Thyroid gland (tissue), 4 donors: ENCODE results near the gene SCIN. TPM values are rescaled to one million over a fixed set of nuclear protein-coding genes. Genes with fewer than 3 reads are reported as not detected.
A peak's percentile ranks its signal among the peaks of the same experiment; 100 is the strongest.

Experiments used
- DNase-seq, 2 donors: peaks; one replicate each; pipeline ENCODE4 v3.0.0-alpha.2; 2019
- H3K27ac ChIP-seq, 3 donors: fragments of 200-600 bp; sonication (generic); 1 replicate in 2 of 3; 2 replicates in 1 of 3; pipeline ENCODE4 v1.5.1; 2016 to 2019; ENCODE audit warnings: mild to moderate bottlenecking in 1 of 3, moderate library complexity in 1 of 3
- H3K27me3 ChIP-seq: fragments of 200-600 bp; sonication (generic); one replicate; pipeline ENCODE4 v1.5.1; 2019
- H3K36me3 ChIP-seq, 2 donors: fragments of 200-600 bp; sonication (generic); one replicate each; pipeline ENCODE4 v1.5.1; 2016 to 2019
- H3K4me1 ChIP-seq, 2 donors: fragments of 200-600 bp; sonication (generic); one replicate each; pipeline ENCODE4 v1.5.1; 2017 to 2019
- H3K4me3 ChIP-seq, 3 donors: fragments of 200-600 bp; sonication (generic); replicated peaks in 1 of 3; 1 replicate in 2 of 3; 2 replicates in 1 of 3; pipeline ENCODE4 v1.5.1; 2016; ENCODE audit warnings: mild to moderate bottlenecking in 1 of 3
- H3K9me3 ChIP-seq: fragments of 200-600 bp; sonication (generic); one replicate; pipeline ENCODE4 v1.5.1; 2017
- CTCF ChIP-seq, 6 experiments: fragments of 200-600 bp in 3 of 6; fragments of 450-650 bp in 3 of 6; sonication (generic) in 3 of 6; IDR thresholded peaks; one replicate each; pipeline ENCODE4 v1.5.1; 2016 to 2019; ENCODE audit warnings: antibody characterized with exemption in 6 of 6, mild to moderate bottlenecking in 2 of 6, inconsistent platforms in 1 of 6, moderate library complexity in 1 of 6
- POLR2A ChIP-seq, 2 donors: fragments of 450-650 bp; IDR thresholded peaks; one replicate each; pipeline ENCODE4 v1.6.1; 2017; ENCODE audit warnings: antibody characterized with exemption in 2 of 2, mild to moderate bottlenecking in 2 of 2, moderate library complexity in 1 of 2
- WGBS, 2 donors: methylation state at CpG; one replicate each; pipeline ENCODE4 v1.1.5; 2017; 5-methylcytosine and 5-hydroxymethylcytosine counted together
- intact Hi-C: fragments of 100-400 bp; cut with DNase I; formaldehyde crosslinking; loops from one replicate; pipeline ENCODE4 v1.15.1; 2023
- total RNA-seq, 4 donors: library from RNA; depleted of rRNA; stranded (reverse); fragments of >200 nt; gene quantifications; one replicate each; pipeline ENCODE4 v1.2.3, GENCODE V29; 2016

Gene SCIN
- total RNA-seq, 4 donors from 2014 or later, result 0.67 to 8.4 (median 3.5) TPM

GRCh38 chr7:12633582-12633981 lies 63.1 kb downstream of the SCIN start:
- intact Hi-C loops, result no loop called here
- no peaks in the 10 kb centered on the region for H3K9me3 ChIP-seq
- H3K4me3 ChIP-seq, result no peak overlapping the region
- 72 to 74% methylated on average over 4 of the region's 4 CpGs for WGBS, 2 donors
- no peaks in the 10 kb centered on the region for H3K4me1 ChIP-seq
- H3K27ac ChIP-seq, result no peak overlapping the region
- no peaks in the 10 kb centered on the region for H3K36me3 ChIP-seq
- no peak for TF ChIP-seq CTCF (IDR thresholded peaks at IDR 0.05)
- no peak for TF ChIP-seq POLR2A (IDR thresholded peaks at IDR 0.05)
- DNase-seq, result no peak
- H3K27me3 ChIP-seq, result no peaks in the 10 kb centered on the region

GRCh38 chr7:12635830-12636229 lies 65.3 kb downstream of the SCIN start:
- no peaks in the 10 kb centered on the region for H3K4me1 ChIP-seq
- H3K27ac ChIP-seq, result no peak overlapping the region
- 71 to 77% methylated on average over 6 of the region's 6 CpGs for WGBS, 2 donors
- DNase-seq, result no peak
- no peak overlapping the region for H3K4me3 ChIP-seq
- no peaks in the 10 kb centered on the region for H3K27me3 ChIP-seq
- H3K36me3 ChIP-seq, result no peaks in the 10 kb centered on the region
- intact Hi-C loops, result loop anchor here (5.0 kb wide), 1 partner anchor 626 kb away; no protein-coding TSS in a partner anchor
- no peak for TF ChIP-seq CTCF (IDR thresholded peaks at IDR 0.05)
- no peak for TF ChIP-seq POLR2A (IDR thresholded peaks at IDR 0.05)
- H3K9me3 ChIP-seq, result no peaks in the 10 kb centered on the region

- Histone ChIP-seq H3K4me1 (peaks cover 0 to 2% of the 10 kb centered on the region in 2 donors), H3K27me3 (no peaks in the 10 kb centered on the region), H3K36me3 (no peaks in the 10 kb centered on the region), H3K9me3 (no peaks in the 10 kb centered on the region), H3K4me3 (no peak overlapping the region), H3K27ac (no peak overlapping the region)
- TF ChIP-seq POLR2A (IDR thresholded peaks at IDR 0.05) (no peak), CTCF (IDR thresholded peaks at IDR 0.05) (no peak)
- no peak for DNase-seq
- intact Hi-C loops, result loop anchor here (5.0 kb wide), 1 partner anchor 625 kb away; no protein-coding TSS in a partner anchor
These were observed 66.8 kb downstream of the SCIN start for GRCh38 chr7:12637328-12637727.

GRCh38 chr7:12637819-12638592 lies 67.5 kb downstream of the SCIN start:
- no peaks in the 10 kb centered on the region for H3K36me3 ChIP-seq
- no peaks in the 10 kb centered on the region for H3K27me3 ChIP-seq
- 37 to 56% methylated on average over 4 of the region's 4 CpGs for WGBS, 2 donors
- H3K4me3 ChIP-seq, result no peak overlapping the region
- no peak for DNase-seq
- intact Hi-C loops, result loop anchor here (5.0 kb wide), 1 partner anchor 624 kb away; no protein-coding TSS in a partner anchor
- no peak overlapping the region for H3K27ac ChIP-seq
- no peaks in the 10 kb centered on the region for H3K9me3 ChIP-seq
- TF ChIP-seq POLR2A (IDR thresholded peaks at IDR 0.05), result no peak
- no peak for TF ChIP-seq CTCF (IDR thresholded peaks at IDR 0.05)
- peaks cover 0 to 2% of the 10 kb centered on the region in 2 donors for H3K4me1 ChIP-seq

GRCh38 chr7:12638851-12639456 lies 68.4 kb downstream of the SCIN start:
- H3K27me3 ChIP-seq, result no peaks in the 10 kb centered on the region
- no peaks in the 10 kb centered on the region for H3K36me3 ChIP-seq
- intact Hi-C loops, result loop anchor here (5.0 kb wide), 1 partner anchor 623 kb away; no protein-coding TSS in a partner anchor
- TF ChIP-seq POLR2A (IDR thresholded peaks at IDR 0.05), result no peak
- peak; percentile 19 to 74 (median 66) for TF ChIP-seq CTCF (IDR thresholded peaks at IDR 0.05)
- H3K4me1 ChIP-seq, result peaks cover 0 to 2% of the 10 kb centered on the region in 2 donors
- no peak for DNase-seq
- H3K27ac ChIP-seq, result no peak overlapping the region
- no peak overlapping the region for H3K4me3 ChIP-seq
- no peaks in the 10 kb centered on the region for H3K9me3 ChIP-seq
- WGBS, 2 donors, result 20 to 23% methylated on average over 6 of the region's 6 CpGs
